Stimulated activated CD8-positive, alpha-beta memory T cell treated with anti-CD3 and anti-CD28 coated beads, Interleukin-15, amount 100 ng/mL, for 24 hours (primary cell): ENCODE data around the gene ZEB2.

Experiments used
- DNase-seq: peaks from one replicate; pipeline ENCODE4 v3.0.0-alpha.2; 2020; ENCODE audit warnings: low read depth

Gene ZEB2

DNA sequence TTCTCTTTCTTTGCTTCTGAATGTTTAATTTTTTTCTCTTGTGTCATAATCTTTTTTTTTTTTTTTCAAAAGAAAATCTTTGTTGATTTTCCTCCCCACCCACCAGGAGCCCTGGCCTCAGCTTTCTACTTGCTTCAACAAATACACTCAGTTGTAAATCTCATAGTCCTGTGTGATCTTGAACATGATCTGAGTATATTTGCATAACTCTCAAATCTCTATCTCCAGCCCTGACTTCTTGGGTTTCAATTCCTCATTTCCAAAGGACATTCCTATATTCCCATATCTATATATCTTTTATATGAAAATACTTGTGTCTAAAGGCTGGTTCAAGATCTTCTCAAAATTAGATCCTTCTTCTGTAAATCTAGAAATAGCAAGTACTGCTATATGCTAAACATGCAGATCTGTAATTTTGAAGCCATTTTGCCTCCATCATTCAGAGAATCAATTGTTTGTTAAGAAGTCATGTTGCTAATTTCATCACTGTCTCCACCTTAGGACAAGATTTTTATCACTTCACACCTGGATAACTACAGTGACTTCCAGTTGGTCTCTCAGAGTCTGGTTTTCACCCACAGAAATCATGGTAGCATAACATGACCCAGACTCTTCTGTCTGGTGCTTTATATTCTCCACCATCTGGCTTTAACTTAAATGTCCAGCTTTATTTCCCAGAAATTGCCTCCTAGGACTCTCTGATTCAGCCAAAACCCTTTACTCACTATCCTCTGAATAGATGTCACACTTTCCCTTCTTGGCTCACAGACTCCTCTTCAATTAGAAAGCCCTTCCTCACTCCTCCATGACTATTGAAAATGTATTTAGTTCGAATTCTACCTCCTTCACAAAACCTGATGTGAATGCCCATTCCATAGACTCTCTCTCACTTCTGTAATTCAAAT, 98.1 kb downstream of the ZEB2 start:
- DNase-seq: no peak

GRCh38 chr2:144419218-144419617, 100.7 kb downstream of the ZEB2 start:
- no peak for DNase-seq

- DNase-seq: no peak
Observed at GRCh38 chr2:144415386-144415785, 104.5 kb downstream of the ZEB2 start.

GRCh38 chr2:144414324-144414845, 105.5 kb downstream of the ZEB2 start:
- no peak for DNase-seq

- no peak for DNase-seq
Observed at GRCh38 chr2:144412709-144413108, 107.2 kb downstream of the ZEB2 start.

DNA sequence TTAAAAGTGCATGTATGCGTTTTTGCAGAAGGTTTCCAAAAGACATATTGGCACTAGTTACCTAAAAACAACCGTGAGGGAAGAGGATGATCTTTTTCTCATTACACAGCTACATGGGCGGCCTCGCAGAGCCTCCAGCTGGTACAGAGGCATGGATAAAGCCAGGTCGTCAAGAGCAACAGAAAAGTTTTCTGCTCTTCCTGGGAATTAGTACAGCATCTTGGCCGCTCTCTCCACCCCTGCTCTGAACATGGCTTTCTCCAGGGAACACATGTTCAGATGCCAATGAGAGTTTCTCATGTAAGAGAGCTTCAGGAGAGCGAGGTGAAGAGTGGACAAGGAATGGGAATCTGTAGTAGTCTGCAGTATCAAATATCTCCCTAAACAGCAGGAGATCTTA, 108.4 kb downstream of the ZEB2 start:
- no peak for DNase-seq

DNA sequence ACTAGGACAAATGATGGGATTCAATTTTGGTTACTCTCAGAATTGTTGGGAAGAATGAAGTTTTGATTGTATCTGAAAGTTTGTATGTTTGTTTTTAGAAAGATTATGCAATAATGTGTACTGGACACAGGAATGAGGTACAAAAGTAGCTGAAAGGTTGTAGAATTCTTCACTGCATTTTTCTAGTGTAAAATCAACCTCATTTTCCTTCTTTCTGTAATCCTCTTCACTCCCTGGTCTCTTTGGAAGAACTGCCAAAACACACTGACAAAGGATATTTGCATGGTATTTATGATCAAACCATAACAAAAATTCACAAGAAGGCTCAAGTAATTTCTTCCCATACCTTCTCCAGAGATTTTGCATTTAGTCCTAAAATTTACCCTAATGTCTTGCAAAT, 110.7 kb downstream of the ZEB2 start:
- no peak for DNase-seq

DNA sequence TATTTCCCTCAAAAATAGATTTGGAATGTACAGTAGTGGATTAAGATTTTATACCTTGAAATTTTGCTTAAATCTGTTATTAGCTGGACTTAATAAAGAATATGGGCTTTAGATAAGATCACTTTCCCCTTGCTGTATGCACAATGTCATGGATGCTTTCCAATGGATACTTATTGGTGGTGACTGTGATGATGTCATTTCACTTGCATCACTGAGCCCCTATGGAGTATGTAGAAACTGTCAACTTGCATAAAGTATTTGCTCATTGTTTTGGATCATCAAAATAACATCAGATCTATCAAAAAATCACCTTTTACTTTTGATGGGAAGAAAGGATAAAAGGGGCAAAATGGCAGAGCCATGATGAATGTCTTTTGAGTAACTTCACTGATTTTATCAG, 112.7 kb downstream of the ZEB2 start:
- no peak for DNase-seq

DNA sequence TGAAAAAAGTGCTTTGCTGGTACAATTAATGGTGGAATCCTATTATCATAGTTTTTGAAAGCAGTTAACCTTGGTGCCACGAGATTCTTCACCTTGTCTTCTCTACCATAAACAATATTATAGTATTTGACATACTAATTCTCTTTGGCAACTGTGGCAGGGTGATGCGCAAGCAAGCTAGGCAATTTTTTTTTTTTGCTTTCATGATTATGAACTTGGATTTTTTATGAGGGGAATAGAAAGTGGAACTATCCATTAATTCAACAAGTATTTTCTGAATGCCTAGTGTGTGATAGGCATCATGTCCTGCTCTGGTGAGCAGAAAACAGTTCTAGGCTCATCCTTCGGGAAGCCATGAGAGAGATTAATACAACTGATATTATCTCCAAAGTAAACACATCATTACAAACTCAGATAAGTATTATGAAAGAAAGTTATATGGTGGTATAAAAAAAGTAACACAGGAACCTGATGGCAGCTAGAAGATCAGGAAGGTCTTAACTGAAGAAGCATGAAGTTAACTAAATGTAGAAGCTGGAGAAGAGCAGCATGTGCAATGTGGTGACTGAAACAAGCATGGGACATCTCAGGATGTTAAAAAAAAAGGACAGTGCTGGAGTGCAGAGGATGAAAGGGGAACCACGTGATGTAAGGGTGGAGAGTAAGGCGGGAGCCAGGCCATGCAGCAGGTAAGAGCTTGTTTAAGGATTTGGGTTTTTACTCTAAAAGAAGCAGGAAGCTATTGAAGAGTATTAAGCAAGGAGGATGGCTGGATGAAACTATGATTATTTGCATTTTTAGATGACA, 113.7 kb downstream of the ZEB2 start:
- DNase-seq: no peak

- DNase-seq: no peak
Observed at GRCh38 chr2:144405321-144405720, 114.6 kb downstream of the ZEB2 start.

GRCh38 chr2:144404586-144405314, 115.2 kb downstream of the ZEB2 start:
- DNase-seq: no peak

DNA sequence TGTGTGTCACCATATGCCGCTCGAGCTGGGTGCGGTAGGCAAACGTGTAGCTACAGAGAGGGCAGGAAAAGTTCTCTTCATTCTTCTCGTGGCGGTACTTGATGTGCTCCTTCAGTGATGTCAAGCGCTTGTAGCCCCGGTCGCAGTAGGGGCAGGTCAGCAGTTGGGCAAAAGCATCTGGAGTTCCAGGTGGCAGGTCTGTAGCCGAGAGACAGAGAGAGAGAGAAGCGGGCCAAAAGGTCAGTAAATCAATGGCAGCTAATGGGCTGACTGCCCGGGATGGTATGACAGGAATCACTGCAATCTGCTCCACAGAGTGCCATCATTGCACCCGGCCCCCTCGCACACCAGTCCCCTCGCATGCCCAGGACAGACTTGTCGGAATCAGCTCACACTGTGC, 116.0 kb downstream of the ZEB2 start:
- no peak for DNase-seq

GRCh38 chr2:144402251-144402650, 117.7 kb downstream of the ZEB2 start:
- no peak for DNase-seq

DNA sequence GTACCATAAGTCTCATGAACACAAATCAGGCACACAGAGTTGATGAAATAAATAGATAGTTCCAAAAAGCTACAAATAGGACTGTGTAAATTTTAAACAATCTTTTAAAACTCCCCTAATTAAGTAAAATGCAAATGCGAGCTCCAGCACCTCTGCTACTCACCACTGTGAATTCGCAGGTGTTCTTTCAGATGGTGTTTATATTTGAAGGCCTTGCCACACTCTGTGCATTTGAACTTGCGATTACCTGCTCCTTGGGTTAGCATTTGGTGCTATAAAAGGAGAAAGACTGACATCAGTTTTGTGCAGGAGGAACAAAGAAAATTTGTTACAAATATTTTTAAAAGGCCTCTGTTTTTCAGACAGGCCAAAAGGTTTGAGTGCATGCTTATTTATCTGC, 118.9 kb downstream of the ZEB2 start:
- no peak for DNase-seq

DNA sequence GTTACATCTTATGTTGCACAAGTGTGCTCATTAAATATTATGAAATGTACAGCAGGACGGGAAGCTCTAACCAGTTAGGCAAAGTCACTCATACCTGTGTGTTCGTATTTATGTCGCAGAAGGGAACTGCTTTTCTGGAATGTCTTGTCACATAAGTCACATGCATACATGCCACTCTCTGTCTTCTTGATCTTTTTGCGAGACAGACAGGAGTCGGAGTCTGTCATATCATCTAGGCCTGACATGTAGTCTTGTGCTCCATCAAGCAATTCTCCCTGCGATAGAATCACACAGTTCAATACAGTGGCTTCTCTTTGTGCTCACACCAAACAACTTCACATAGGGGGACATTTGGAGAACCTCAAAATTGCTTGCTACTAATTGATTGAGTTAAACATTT, 123.6 kb downstream of the ZEB2 start:
- DNase-seq: no peak

- no peak for DNase-seq
Observed at GRCh38 chr2:144390424-144391020, 129.4 kb downstream of the ZEB2 start.

- no peak for DNase-seq
Observed at GRCh38 chr2:144389930-144390311, 130.0 kb downstream of the ZEB2 start.

GRCh38 chr2:144389151-144389929, 130.6 kb downstream of the ZEB2 start:
- no peak for DNase-seq

GRCh38 chr2:144385381-144385780, 134.5 kb downstream of the ZEB2 start:
- DNase-seq: no peak

DNA sequence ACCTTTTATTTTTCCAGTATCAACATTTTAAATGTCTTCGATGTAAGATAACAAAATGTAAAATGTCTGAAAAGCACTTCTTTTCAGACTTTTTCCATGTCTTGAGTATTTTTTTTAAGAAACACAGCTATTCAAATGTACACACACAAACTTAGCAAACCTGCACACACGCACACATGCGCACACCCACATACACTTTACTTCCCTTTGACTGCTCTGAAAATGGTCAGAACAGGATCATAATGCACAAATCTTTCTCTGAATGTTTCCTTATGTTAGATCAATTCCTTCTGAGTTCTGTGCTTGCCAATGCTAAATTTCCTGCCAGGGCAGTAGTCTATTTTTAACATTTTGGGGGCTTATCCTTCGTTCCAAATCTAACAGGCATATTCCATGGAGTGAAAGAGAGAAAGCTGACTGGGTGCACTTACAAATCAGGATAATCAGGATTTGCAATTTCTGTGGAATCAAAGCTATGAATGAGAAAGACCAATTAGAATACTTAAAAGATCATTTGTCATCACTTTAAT, 136.3 kb downstream of the ZEB2 start:
- DNase-seq: no peak

- no peak for DNase-seq
Observed at GRCh38 chr2:144382849-144383248, 137.1 kb downstream of the ZEB2 start.
